H1 (cell line): ENCODE results near the gene PCDH9. TPM values are rescaled to one million over a fixed set of nuclear protein-coding genes. Genes with fewer than 3 reads are reported as not detected.

Experiments
- CTCF ChIA-PET: fragments of 300-600 bp; sonication (Branson Sonifier 250); formaldehyde crosslinking; loops from one replicate; lab custom pipeline; 2021; ENCODE audit not compliant: partially characterized antibody; lab: Charles Lee
- POLR2A ChIA-PET: fragments of 300-600 bp; sonication (Branson Sonifier 250); formaldehyde crosslinking; loops from one replicate; lab custom pipeline; 2021; ENCODE audit warnings: inconsistent platforms; ENCODE audit not compliant: partially characterized antibody; lab: Charles Lee
- DNase-seq, 2 experiments: peaks; one replicate each; pipeline versions ENCODE4 v3.0.0 to v3.0.0-alpha.2; 2010 to 2022; ENCODE audit warnings: low spot score in 2 of 2, low read depth in 1 of 2, mixed read lengths in 1 of 2
- FAIRE-seq: peaks from 2 replicates; lab custom pipeline; 2011; peaks lifted over from hg19 to GRCh38; lab: Jason Lieb, UNC
- H2AFZ ChIP-seq: 2 replicates; pipeline ENCODE4 v1.8.1; 2012; ENCODE audit warnings: low read length, inconsistent platforms
- H2AK5ac ChIP-seq: 2 replicates; pipeline ENCODE4 v1.6.1; 2013; ENCODE audit warnings: low read depth, low read length
- H2BK120ac ChIP-seq: replicated peaks from 2 replicates; pipeline ENCODE3; 2013; ENCODE audit warnings: low read depth, low read length, inconsistent platforms
- H2BK12ac ChIP-seq: 2 replicates; pipeline ENCODE4 v1.6.1; 2013; ENCODE audit warnings: low read depth, low read length
- H2BK15ac ChIP-seq: 2 replicates; pipeline ENCODE4 v1.6.1; 2013; ENCODE audit warnings: low read length
- H2BK20ac ChIP-seq: 2 replicates; pipeline ENCODE4 v1.6.1; 2013; ENCODE audit warnings: low read length
- H2BK5ac ChIP-seq: 2 replicates; pipeline ENCODE4 v1.6.1; 2013; ENCODE audit warnings: low read depth, low read length
- H3K14ac ChIP-seq: 2 replicates; pipeline ENCODE4 v1.6.1; 2013; ENCODE audit warnings: inconsistent platforms; ENCODE audit not compliant: insufficient read length
- H3K18ac ChIP-seq: 2 replicates; pipeline ENCODE4 v1.6.1; 2013; ENCODE audit warnings: low read length; ENCODE audit errors: extremely low read depth
- H3K23ac ChIP-seq: 2 replicates; pipeline ENCODE4 v1.6.1; 2013; ENCODE audit warnings: inconsistent platforms; ENCODE audit not compliant: insufficient read length
- H3K23me2 ChIP-seq: 2 replicates; pipeline ENCODE4 v1.6.1; 2013; ENCODE audit warnings: low read depth, low read length
- H3K27ac ChIP-seq: 2 replicates; pipeline ENCODE4 v1.6.1; 2011; ENCODE audit warnings: low read depth, low read length, inconsistent platforms
- H3K27me3 ChIP-seq, 4 experiments: replicated peaks in 1 of 4; 1 replicate in 1 of 4; 2 replicates in 3 of 4; pipeline versions ENCODE4 v1.6.1 to v1.8.1; 2011 to 2013; ENCODE audit warnings: low read length in 3 of 4, mild to moderate bottlenecking in 3 of 4, inconsistent platforms in 2 of 4, mixed read lengths in 2 of 4, moderate library complexity in 1 of 4; ENCODE audit not compliant: control insufficient read depth in 3 of 4, insufficient read depth in 3 of 4; ENCODE audit errors: extremely low read depth in 1 of 4
- H3K36me3 ChIP-seq, 4 experiments: 2 replicates each; pipeline versions ENCODE4 v1.6.1 to v1.8.1; 2011 to 2013; ENCODE audit warnings: mild to moderate bottlenecking in 4 of 4, low read length in 3 of 4, moderate library complexity in 2 of 4, control low read depth in 1 of 4, inconsistent platforms in 1 of 4; ENCODE audit not compliant: insufficient read depth in 4 of 4, control insufficient read depth in 2 of 4
- H3K4ac ChIP-seq: replicated peaks from 2 replicates; pipeline ENCODE3; 2013; ENCODE audit warnings: low read length, low read depth, mixed read lengths, inconsistent platforms; ENCODE audit not compliant: insufficient read length
- H3K4me1 ChIP-seq, 4 experiments: replicated peaks in 1 of 4; 1 replicate in 1 of 4; 2 replicates in 3 of 4; pipeline versions ENCODE4 v1.6.1 to v1.8.1; 2011 to 2013; ENCODE audit warnings: low read length in 3 of 4, inconsistent platforms in 2 of 4, mixed read lengths in 1 of 4; ENCODE audit not compliant: insufficient read depth in 4 of 4, control insufficient read depth in 3 of 4
- H3K4me2 ChIP-seq, 2 experiments: 2 replicates each; pipeline versions ENCODE4 v1.6.1 to v1.8.1; 2011 to 2013; ENCODE audit warnings: low read depth in 2 of 2, low read length in 2 of 2, control low read depth in 1 of 2, inconsistent platforms in 1 of 2, mild to moderate bottlenecking in 1 of 2; ENCODE audit not compliant: insufficient read depth in 1 of 2
- H3K4me3 ChIP-seq, 4 experiments: fragments of 200-600, 300-600 bp in 1 of 4; sonication (generic), shearing (Covaris generic), sonication (Bioruptor Twin) in 1 of 4; 2 replicates each; pipeline versions ENCODE4 v1.5.1 to v1.8.1; 2011 to 2016; ENCODE audit warnings: low read length in 4 of 4, low read depth in 3 of 4, control low read depth in 2 of 4, inconsistent platforms in 2 of 4, mild to moderate bottlenecking in 2 of 4, mixed read lengths in 1 of 4, moderate library complexity in 1 of 4; ENCODE audit not compliant: insufficient read depth in 2 of 4; ENCODE audit errors: extremely low read depth in 1 of 4
- H3K56ac ChIP-seq: replicated peaks from 2 replicates; pipeline ENCODE3; 2013; ENCODE audit warnings: low read depth, mild to moderate bottlenecking, mixed read lengths, low read length, inconsistent platforms; ENCODE audit not compliant: insufficient read length
- H3K79me1 ChIP-seq: 2 replicates; pipeline ENCODE4 v1.6.1; 2013; ENCODE audit warnings: low read depth, low read length, control low read depth
- H3K79me2 ChIP-seq, 2 experiments: 2 replicates each; pipeline versions ENCODE4 v1.6.1 to v1.8.1; 2012 to 2013; ENCODE audit warnings: low read length in 2 of 2, mild to moderate bottlenecking in 2 of 2, inconsistent platforms in 1 of 2; ENCODE audit not compliant: insufficient read depth in 2 of 2, control insufficient read depth in 1 of 2
- H3K9ac ChIP-seq, 4 experiments: replicated peaks in 1 of 4; 1 replicate in 1 of 4; 2 replicates in 3 of 4; pipeline versions ENCODE4 v1.6.1 to v1.8.1; 2011 to 2013; ENCODE audit warnings: low read depth in 3 of 4, low read length in 3 of 4, control low read depth in 2 of 4, mild to moderate bottlenecking in 2 of 4, moderate library complexity in 2 of 4, inconsistent platforms in 1 of 4; ENCODE audit errors: extremely low read depth in 1 of 4
- H3K9me3 ChIP-seq, 2 experiments: 2 replicates each; pipeline versions ENCODE4 v1.6.1 to v1.8.1; 2012 to 2013; ENCODE audit warnings: mild to moderate bottlenecking in 2 of 2, moderate library complexity in 2 of 2, control low read depth in 1 of 2, inconsistent platforms in 1 of 2, low read depth in 1 of 2, low read length in 1 of 2, mixed read lengths in 1 of 2; ENCODE audit not compliant: insufficient read depth in 2 of 2
- H4K20me1 ChIP-seq, 2 experiments: replicated peaks in 1 of 2; 2 replicates each; pipeline versions ENCODE3 to v1.8.1; 2011 to 2013; ENCODE audit warnings: inconsistent platforms in 2 of 2, low read length in 2 of 2, mild to moderate bottlenecking in 1 of 2; ENCODE audit not compliant: insufficient read depth in 2 of 2, control insufficient read depth in 1 of 2
- H4K5ac ChIP-seq: 2 replicates; pipeline ENCODE4 v1.6.1; 2013; ENCODE audit warnings: low read length, low read depth, mixed read lengths, inconsistent platforms; ENCODE audit not compliant: insufficient read length
- H4K8ac ChIP-seq: 2 replicates; pipeline ENCODE4 v1.8.0; 2013; ENCODE audit warnings: mild to moderate bottlenecking, moderate library complexity, low read length, inconsistent platforms; ENCODE audit not compliant: insufficient read depth; ENCODE audit errors: extremely low read depth
- H4K91ac ChIP-seq: replicated peaks from 2 replicates; pipeline ENCODE3; 2013; ENCODE audit warnings: low read length, mixed read lengths, inconsistent platforms; ENCODE audit not compliant: insufficient read length
- CBX8 ChIP-seq: fragments of 300-800, 300-1000 bp; sonication (generic); IDR thresholded peaks from 2 replicates; pipeline ENCODE4 v1.7.1; 2016; ENCODE audit warnings: low read depth, low read length, borderline replicate concordance
- CEBPB ChIP-seq: IDR thresholded peaks from 2 replicates; pipeline ENCODE4 v1.6.1; 2012; ENCODE audit warnings: low read depth, low read length
- EZH2 ChIP-seq: fragments of 200-600 bp; sonication (generic); IDR thresholded peaks from 2 replicates; pipeline ENCODE4 v1.7.1; 2012; ENCODE audit warnings: low read depth, mild to moderate bottlenecking, moderate library complexity, low read length, inconsistent platforms; ENCODE audit not compliant: severe bottlenecking
- JUND ChIP-seq: IDR thresholded peaks from 2 replicates; pipeline ENCODE4 v1.6.1; 2011; ENCODE audit warnings: mild to moderate bottlenecking, improper control_type of control experiment, low read length
- KDM5A ChIP-seq: fragments of 200-600 bp; IDR thresholded peaks from 2 replicates; pipeline ENCODE4 v1.7.1; 2012; ENCODE audit warnings: mild to moderate bottlenecking, low read length, inconsistent platforms, mixed read lengths
- POU5F1 ChIP-seq: IDR thresholded peaks from 2 replicates; pipeline ENCODE4 v1.6.1; 2011; ENCODE audit warnings: low read depth, mild to moderate bottlenecking, low read length, moderate library complexity
- RFX5 ChIP-seq: IDR thresholded peaks from 2 replicates; pipeline ENCODE4 v1.6.1; 2011; ENCODE audit warnings: low read depth, low read length, improper control_type of control experiment, borderline replicate concordance
- SIN3A ChIP-seq, 2 experiments: IDR thresholded peaks in 1 of 2; conservative IDR thresholded peaks in 1 of 2; 2 replicates each; pipeline ENCODE4 v1.6.1; 2011 to 2012; ENCODE audit warnings: low read length in 2 of 2, improper control_type of control experiment in 1 of 2, low read depth in 1 of 2, mild to moderate bottlenecking in 1 of 2
- YY1 ChIP-seq: IDR thresholded peaks from 2 replicates; pipeline ENCODE4 v1.6.1; 2011; ENCODE audit warnings: low read depth, mild to moderate bottlenecking, low read length
- WGBS, 2 experiments: shearing (Covaris generic) in 1 of 2; methylation state at CpG; one replicate each; pipeline versions ENCODE4 v1.1.6 to v1.1.7; 2013 to 2015; ENCODE audit warnings: low lambda C conversion rate in 2 of 2, mixed read lengths in 2 of 2, inconsistent platforms in 1 of 2, low coverage in 1 of 2, missing lambda C conversion rate in 1 of 2; ENCODE audit not compliant: insufficient replicate concordance in 2 of 2, insufficient coverage in 1 of 2, insufficient read length in 1 of 2; ENCODE audit errors: extremely low coverage in 1 of 2, missing lambda C conversion rate in 1 of 2; 5-methylcytosine and 5-hydroxymethylcytosine counted together
- polyA plus RNA-seq, 7 experiments: library from polyadenylated mRNA; depleted of rRNA in 3 of 7; stranded (reverse) in 5 of 7; unstranded in 2 of 7; fragments of >200 nt in 5 of 7; fragments of 200-250 nt in 2 of 7; gene quantifications; 1 replicate in 5 of 7; 2 replicates in 1 of 7; 4 replicates in 1 of 7; pipeline versions ENCODE4 v1.2.1 to v1.2.3, GENCODE V29; 2011 to 2013; ENCODE audit warnings: missing spikeins in 2 of 7, mixed read lengths in 2 of 7
- total RNA-seq: library from RNA; stranded (reverse); fragmentation: NEBNext Ultra II Directional; extraction: Animal tissue kit (Norgen Biotek cat#: 25700); gene quantifications from 2 replicates; pipeline ENCODE4 v1.2.1, GENCODE V29; 2021
- TF ChIP-seq, protein P1 (sequence below): IDR thresholded peaks from 2 replicates; pipeline ENCODE4 v1.6.1; 2012; ENCODE audit warnings: inconsistent platforms

PCDH9 gene
- total and polyA plus RNA-seq, 2 of the 8 experiments (the other 6 are each of a cell fraction or from before 2014, with no cell fraction given) = 0.12 to 0.60 TPM

DNA sequence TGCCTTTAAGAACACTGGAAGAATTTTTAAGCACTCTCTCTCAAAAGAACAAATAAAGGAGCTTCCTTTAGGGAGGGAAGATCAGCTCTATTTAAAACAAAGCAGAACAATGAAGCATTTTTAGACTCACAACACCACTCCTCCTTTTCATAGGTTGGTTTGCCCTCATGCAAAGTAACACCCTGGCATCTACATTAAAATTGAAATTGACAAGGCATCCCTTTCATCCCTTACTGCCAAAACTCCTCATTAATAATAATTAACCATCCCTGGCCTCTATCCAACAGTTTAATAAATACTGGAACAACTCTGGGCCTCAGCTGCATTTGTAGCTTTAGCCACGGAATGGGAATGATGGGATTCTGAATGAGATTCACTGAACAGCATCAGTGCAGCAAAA, 929.1 kb downstream of the PCDH9 start:
- H4K91ac ChIP-seq = no peak overlapping the region
- H3K9me3 ChIP-seq = peaks cover 0 to 3% of the 10 kb centered on the region in 2 experiments; a peak in 1 of 4 replicates
- no peak overlapping the region for H2BK12ac ChIP-seq
- H2BK20ac ChIP-seq = no peak overlapping the region
- no peaks in the 10 kb centered on the region for H3K36me3 ChIP-seq
- no peaks in the 10 kb centered on the region for H3K79me1 ChIP-seq
- H2AK5ac ChIP-seq = no peak overlapping the region
- H4K5ac ChIP-seq = no peak overlapping the region
- H3K79me2 ChIP-seq = no peaks in the 10 kb centered on the region
- H2BK5ac ChIP-seq = no peak overlapping the region
- no peak overlapping the region for H3K23ac ChIP-seq
- 73% methylated on average over 1 of the region's 1 CpG; no CpG with 5 or more reads in 1 of the 2 experiments for WGBS, 2 experiments
- no peak overlapping the region for H2BK120ac ChIP-seq
- no peak overlapping the region for H3K9ac ChIP-seq
- no peak overlapping the region for H3K4ac ChIP-seq
- TF ChIP-seq, protein P1, sequence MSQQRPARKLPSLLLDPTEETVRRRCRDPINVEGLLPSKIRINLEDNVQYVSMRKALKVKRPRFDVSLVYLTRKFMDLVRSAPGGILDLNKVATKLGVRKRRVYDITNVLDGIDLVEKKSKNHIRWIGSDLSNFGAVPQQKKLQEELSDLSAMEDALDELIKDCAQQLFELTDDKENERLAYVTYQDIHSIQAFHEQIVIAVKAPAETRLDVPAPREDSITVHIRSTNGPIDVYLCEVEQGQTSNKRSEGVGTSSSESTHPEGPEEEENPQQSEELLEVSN = no peak
- no peak for TF ChIP-seq CBX8
- TF ChIP-seq SIN3A (conservative IDR thresholded peaks at IDR 0.05 in 1 of 2, IDR thresholded peaks at IDR 0.05 in 1 of 2; ENCODE audit: low read depth in 1 of 2, low read length in 2 of 2) = no peak
- TF ChIP-seq YY1 = no peak
- no peak for TF ChIP-seq POU5F1
- TF ChIP-seq EZH2 = no peak
- no peak for TF ChIP-seq CEBPB
- TF ChIP-seq KDM5A = no peak
- no peak for TF ChIP-seq JUND
- no peak for TF ChIP-seq RFX5
- no peak overlapping the region for H2BK15ac ChIP-seq
- no peaks in the 10 kb centered on the region for H3K23me2 ChIP-seq
- H3K4me1 ChIP-seq = no peaks in the 10 kb centered on the region
- H3K27ac ChIP-seq = no peak overlapping the region
- H4K8ac ChIP-seq = no peak overlapping the region
- H3K4me3 ChIP-seq = no peak overlapping the region
- H3K14ac ChIP-seq = no peak overlapping the region
- no peaks in the 10 kb centered on the region for H3K27me3 ChIP-seq
- CTCF ChIA-PET = no interaction called here
- POLR2A ChIA-PET = no interaction called here
- no peak overlapping the region for H2AFZ ChIP-seq
- DNase-seq (no peak), FAIRE-seq (no peak)
- no peak overlapping the region for H3K56ac ChIP-seq
- H4K20me1 ChIP-seq = no peaks in the 10 kb centered on the region
- H3K18ac ChIP-seq = no peak overlapping the region
- H3K4me2 ChIP-seq = no peak overlapping the region
